Fibroblast of skin of abdomen (primary cell): ENCODE measurements around the gene PLXNA2.

Source experiments
- DNase-seq: peaks from one replicate; pipeline ENCODE4 v3.0.0-alpha.2; 2013

The PLXNA2 gene

GRCh38 chr1:208139434-208140045, 104.6 kb downstream of the PLXNA2 start:
- DNase-seq: no peak

- DNase-seq: peak; percentile 78
Measured at GRCh38 chr1:208137193-208137592, 107.0 kb downstream of the PLXNA2 start.

- DNase-seq: peak; percentile 32
Measured at GRCh38 chr1:208136459-208137182, 107.6 kb downstream of the PLXNA2 start.

- peak; percentile 46 for DNase-seq
Measured at GRCh38 chr1:208135354-208135753, 108.8 kb downstream of the PLXNA2 start.

GRCh38 chr1:208134491-208134890, 109.7 kb downstream of the PLXNA2 start:
- no peak for DNase-seq

GRCh38 chr1:208133355-208133754, 110.8 kb downstream of the PLXNA2 start:
- no peak for DNase-seq

GRCh38 chr1:208132287-208132882, 111.8 kb downstream of the PLXNA2 start:
- DNase-seq: peak; percentile 48

- DNase-seq: peak; percentile 57
Measured at GRCh38 chr1:208131621-208132286, 112.4 kb downstream of the PLXNA2 start.

- DNase-seq: no peak
Measured at GRCh38 chr1:208129487-208129886, 114.7 kb downstream of the PLXNA2 start.

- no peak for DNase-seq
Measured at GRCh38 chr1:208129060-208129459, 115.1 kb downstream of the PLXNA2 start.

GRCh38 chr1:208127792-208128529, 116.2 kb downstream of the PLXNA2 start:
- DNase-seq: no peak

- no peak for DNase-seq
Measured at GRCh38 chr1:208127284-208127683, 116.9 kb downstream of the PLXNA2 start.

GRCh38 chr1:208126108-208126507, 118.1 kb downstream of the PLXNA2 start:
- DNase-seq: no peak

- no peak for DNase-seq
Measured at GRCh38 chr1:208122612-208123358, 121.4 kb downstream of the PLXNA2 start.

- DNase-seq: no peak
Measured at GRCh38 chr1:208121813-208122364, 122.3 kb downstream of the PLXNA2 start.

- DNase-seq: no peak
Measured at GRCh38 chr1:208120431-208120790, 123.8 kb downstream of the PLXNA2 start.

GRCh38 chr1:208118841-208119606, 125.2 kb downstream of the PLXNA2 start:
- no peak for DNase-seq

- no peak for DNase-seq
Measured at GRCh38 chr1:208118306-208118705, 125.9 kb downstream of the PLXNA2 start.

GRCh38 chr1:208117826-208118225, 126.4 kb downstream of the PLXNA2 start:
- no peak for DNase-seq

GRCh38 chr1:208117409-208117808, 126.8 kb downstream of the PLXNA2 start:
- DNase-seq: no peak
